Sciatic nerve (tissue), 2 donors: ENCODE data around the gene MELTF. TPM values are rescaled to one million over a fixed set of nuclear protein-coding genes. Genes with fewer than 3 reads are reported as not detected.

ENCODE experiments used
- ATAC-seq: fragments of 200-7000 bp; cut with Tn5 transposase; one replicate; pipeline ENCODE4 v1.9.1; 2020; ENCODE audit warnings: mild to moderate bottlenecking, moderate library complexity
- DNase-seq: peaks from one replicate; pipeline ENCODE4 v3.0.0-alpha.2; 2020; ENCODE audit warnings: low spot score
- intact Hi-C: fragments of 100-400 bp; cut with DNase I; formaldehyde crosslinking; loops from one replicate; pipeline ENCODE4 v1.14.2; 2022
- total RNA-seq: library from RNA; stranded (reverse); fragmentation: NEBNext Ultra II Directional; extraction: Animal tissue kit (Norgen Biotek cat#: 25700); gene quantifications from one replicate; pipeline ENCODE4 v1.2.1, GENCODE V29; 2021
- donor health status: DM: no; HTN: no; CAD: no.
- donor health status: DM: no; HTN: no; CAD: no.

Gene MELTF
- total RNA-seq, 1 donor from 2014 or later: 5.3 TPM

GRCh38 chr3:196998966-196999760 is 30.5 kb downstream of the MELTF start:
- ATAC-seq: no peak
- DNase-seq: no peak
- intact Hi-C loops: no loop called here

- peak; percentile 44 for DNase-seq
- ATAC-seq: no peak
- intact Hi-C loops: no loop called here
Measured at GRCh38 chr3:196997311-196997710, 32.3 kb downstream of the MELTF start.

- DNase-seq (peak; percentile 51), ATAC-seq (no peak)
- intact Hi-C loops: no loop called here
Measured at GRCh38 chr3:196996454-196997265, 33.0 kb downstream of the MELTF start.

- ATAC-seq (no peak), DNase-seq (peak; percentile 41)
- intact Hi-C loops: no loop called here
Measured at GRCh38 chr3:196995646-196996355, 33.8 kb downstream of the MELTF start.

- ATAC-seq: no peak
- peak; percentile 18 for DNase-seq
- intact Hi-C loops: no loop called here
Measured at GRCh38 chr3:196995027-196995426, 34.6 kb downstream of the MELTF start.

- ATAC-seq (no peak), DNase-seq (peak; percentile 38)
- intact Hi-C loops: no loop called here
Measured at GRCh38 chr3:196994056-196994455, 35.6 kb downstream of the MELTF start.

GRCh38 chr3:196992461-196993065 is 37.1 kb downstream of the MELTF start:
- DNase-seq: peak; percentile 33

GRCh38 chr3:196991581-196992460 is 37.8 kb downstream of the MELTF start:
- ATAC-seq (no peak), DNase-seq (peak; percentile 47)
- intact Hi-C loops: no loop called here

More at GRCh38 chr3:196992461-196993065, 37.1 kb downstream of the MELTF start:
- intact Hi-C loops: no loop called here
- no peak for ATAC-seq

- no peak for ATAC-seq
- DNase-seq: peak; percentile 43
- intact Hi-C loops: no loop called here
Measured at GRCh38 chr3:196990601-196991007, 39.0 kb downstream of the MELTF start.

GRCh38 chr3:196989721-196990262 is 39.8 kb downstream of the MELTF start:
- intact Hi-C loops: no loop called here
- DNase-seq (peak; percentile 35), ATAC-seq (no peak)

- DNase-seq (peak; percentile 42), ATAC-seq (no peak)
- intact Hi-C loops: no loop called here
Measured at GRCh38 chr3:196988241-196989029, 41.2 kb downstream of the MELTF start.

GRCh38 chr3:196987022-196987421 is 42.6 kb downstream of the MELTF start:
- DNase-seq: peak; percentile 19
- no peak for ATAC-seq
- intact Hi-C loops: no loop called here

GRCh38 chr3:196985954-196986885 is 43.4 kb downstream of the MELTF start:
- intact Hi-C loops: no loop called here
- DNase-seq: no peak
- ATAC-seq: no peak

- intact Hi-C loops: no loop called here
- peak; percentile 27 for DNase-seq
Measured at GRCh38 chr3:196985298-196985697, 44.3 kb downstream of the MELTF start.

GRCh38 chr3:196983186-196983585 is 46.4 kb downstream of the MELTF start:
- intact Hi-C loops: no loop called here
- DNase-seq (no peak), ATAC-seq (no peak)

More at GRCh38 chr3:196985298-196985697, 44.3 kb downstream of the MELTF start:
- ATAC-seq: no peak

- intact Hi-C loops: no loop called here
- no peak for ATAC-seq
- DNase-seq: no peak
Measured at GRCh38 chr3:196981657-196982056, 48.0 kb downstream of the MELTF start.
